Liver (tissue), 3 donors: ENCODE measurements around the gene DICER1.

Experiments
- ATF3 ChIP-seq: IDR thresholded peaks from 2 replicates; pipeline ENCODE4 v1.6.1; 2016; ENCODE audit warnings: antibody characterized with exemption
- CTCF ChIP-seq: fragments of 150-350 bp; IDR thresholded peaks from 2 replicates; pipeline ENCODE4 v1.5.1; 2017; ENCODE audit warnings: improper control_type of control experiment, low read depth, low read length; ENCODE audit not compliant: missing input control
- EGR1 ChIP-seq, 2 donors: IDR thresholded peaks; 2 replicates each; pipeline ENCODE4 v1.6.1; 2016 to 2018; ENCODE audit warnings: antibody characterized with exemption in 2 of 2, low read depth in 2 of 2
- FOXA1 ChIP-seq: IDR thresholded peaks from 2 replicates; pipeline ENCODE4 v1.6.1; 2016; ENCODE audit warnings: antibody characterized with exemption
- JUND ChIP-seq, 2 donors: IDR thresholded peaks; 2 replicates each; pipeline ENCODE4 v1.6.1; 2016; ENCODE audit warnings: antibody characterized with exemption in 2 of 2
- MAX ChIP-seq: IDR thresholded peaks from 2 replicates; pipeline ENCODE4 v1.6.1; 2016; ENCODE audit warnings: antibody characterized with exemption
- REST ChIP-seq: IDR thresholded peaks from 2 replicates; pipeline ENCODE4 v1.6.1; 2016; ENCODE audit warnings: antibody characterized with exemption, mild to moderate bottlenecking
- SP1 ChIP-seq: IDR thresholded peaks from 2 replicates; pipeline ENCODE4 v1.6.1; 2018; ENCODE audit warnings: antibody characterized with exemption, mild to moderate bottlenecking
- TAF1 ChIP-seq: conservative IDR thresholded peaks from 2 replicates; pipeline ENCODE4 v1.6.1; 2016; ENCODE audit warnings: antibody characterized with exemption, mild to moderate bottlenecking
- YY1 ChIP-seq: IDR thresholded peaks from 2 replicates; pipeline ENCODE4 v1.6.1; 2016; ENCODE audit warnings: antibody characterized with exemption, mild to moderate bottlenecking
- ZBTB33 ChIP-seq: IDR thresholded peaks from 2 replicates; pipeline ENCODE4 v1.6.1; 2016; ENCODE audit warnings: antibody characterized with exemption
- donor health status: healthy.
- donor health status: healthy.

GRCh38 chr14:95085321-95085720 lies 72.0 kb downstream of the DICER1 start:
- TF ChIP-seq SP1, result no peak
- TF ChIP-seq CTCF, result no peak
- TF ChIP-seq JUND (IDR thresholded peaks at IDR 0.05), result no peak
- no peak for TF ChIP-seq EGR1 (IDR thresholded peaks at IDR 0.05; ENCODE audit: low read depth in 2 of 2)
- TF ChIP-seq ATF3, result no peak
- TF ChIP-seq TAF1, result no peak
- no peak for TF ChIP-seq ZBTB33
- no peak for TF ChIP-seq MAX
- TF ChIP-seq YY1, result no peak
- TF ChIP-seq FOXA1, result no peak
- no peak for TF ChIP-seq REST
